Peyer's patch (tissue), 4 donors: ENCODE results near the gene RAB22A.

ENCODE experiments used
- CTCF ChIP-seq, 6 experiments: fragments of 450-650 bp in 4 of 6; fragments of 200-600 bp in 2 of 6; sonication (generic) in 1 of 6; IDR thresholded peaks; one replicate each; pipeline ENCODE4 v1.5.1; 2017 to 2019; ENCODE audit warnings: antibody characterized with exemption in 6 of 6, mild to moderate bottlenecking in 3 of 6, moderate library complexity in 1 of 6
- POLR2A ChIP-seq, 2 donors: fragments of 450-650 bp; IDR thresholded peaks; one replicate each; pipeline ENCODE4 v1.5.1; 2017; ENCODE audit warnings: antibody characterized with exemption in 2 of 2, mild to moderate bottlenecking in 2 of 2, moderate library complexity in 2 of 2

GRCh38 chr20:58268936-58269619 is 40.4 kb upstream of the RAB22A start:
- no peak for TF ChIP-seq POLR2A (IDR thresholded peaks at IDR 0.05)
- no peak for TF ChIP-seq CTCF (IDR thresholded peaks at IDR 0.05)
